ENCODE measurements around the gene DBN1.

DNA sequence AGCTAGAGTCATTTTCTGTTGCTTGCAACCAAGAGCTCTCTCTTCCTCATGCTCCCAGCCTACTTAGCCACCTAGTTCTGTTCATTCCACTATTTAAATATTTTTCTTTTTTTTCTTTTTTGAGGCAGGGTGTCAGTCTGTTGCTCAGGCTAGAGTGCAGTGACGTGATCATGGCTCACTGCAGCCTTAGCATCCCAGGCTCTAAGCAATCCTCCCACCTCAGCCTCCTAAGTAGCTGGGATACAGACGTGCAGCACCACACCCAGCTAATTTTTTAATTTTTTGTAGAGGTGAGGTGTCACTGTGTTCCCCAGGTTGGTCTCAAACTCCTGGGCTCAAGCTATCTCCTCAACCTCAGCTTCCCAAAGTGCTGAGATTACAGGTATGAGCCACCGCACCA, 59.0 kb downstream of the DBN1 start:
- TF ChIP-seq EZH2 (IDR thresholded peaks at IDR 0.05; ENCODE audit: borderline replicate concordance, low read depth, low read length, poor library complexity, severe bottlenecking) (no peak), CTCF (conservative IDR thresholded peaks at IDR 0.05; ENCODE audit: low read depth, low read length) (no peak)

Measured in A673 (cell line).